Stimulated activated CD4-positive, alpha-beta T cell treated with anti-CD3 and anti-CD28 coated beads, Interleukin-15, amount 100 ng/mL, for 1 hour (primary cell): Measurements from ENCODE around the gene MGLL.

Experiments
- DNase-seq, 2 donors: peaks; one replicate each; pipeline ENCODE4 v3.0.0-alpha.2; 2020; ENCODE audit warnings: low read depth in 1 of 2, low spot score in 1 of 2

Gene MGLL

GRCh38 chr3:127835993-127836882 lies 13.9 kb upstream of the MGLL start:
- DNase-seq: no peak

GRCh38 chr3:127834771-127835170 lies 12.5 kb upstream of the MGLL start:
- no peak for DNase-seq

GRCh38 chr3:127833281-127834032 lies 11.1 kb upstream of the MGLL start:
- DNase-seq: no peak

GRCh38 chr3:127831723-127832172 lies 9.4 kb upstream of the MGLL start:
- DNase-seq: no peak

DNA sequence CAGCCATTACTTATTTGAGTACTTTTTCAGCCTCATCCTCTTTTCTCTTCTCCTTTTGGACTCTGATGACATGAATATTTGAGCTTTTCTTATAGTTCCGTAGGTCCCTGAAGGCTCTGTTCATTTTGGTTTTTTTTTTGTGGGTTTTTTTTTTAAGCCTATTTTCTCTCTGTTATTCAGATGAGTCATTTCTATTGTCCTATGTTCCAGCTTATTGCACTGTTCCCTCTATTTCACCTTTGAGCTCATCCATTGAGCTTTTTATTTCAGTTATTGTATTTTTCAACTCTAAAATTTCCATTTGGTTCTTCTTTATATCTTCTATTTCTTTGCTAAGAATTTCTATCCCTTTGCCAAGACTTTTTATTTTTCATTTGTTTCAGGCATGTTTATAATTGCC lies 7.2 kb upstream of the MGLL start:
- DNase-seq: no peak

- no peak for DNase-seq
Observed at GRCh38 chr3:127827808-127828207, 5.5 kb upstream of the MGLL start.

DNA sequence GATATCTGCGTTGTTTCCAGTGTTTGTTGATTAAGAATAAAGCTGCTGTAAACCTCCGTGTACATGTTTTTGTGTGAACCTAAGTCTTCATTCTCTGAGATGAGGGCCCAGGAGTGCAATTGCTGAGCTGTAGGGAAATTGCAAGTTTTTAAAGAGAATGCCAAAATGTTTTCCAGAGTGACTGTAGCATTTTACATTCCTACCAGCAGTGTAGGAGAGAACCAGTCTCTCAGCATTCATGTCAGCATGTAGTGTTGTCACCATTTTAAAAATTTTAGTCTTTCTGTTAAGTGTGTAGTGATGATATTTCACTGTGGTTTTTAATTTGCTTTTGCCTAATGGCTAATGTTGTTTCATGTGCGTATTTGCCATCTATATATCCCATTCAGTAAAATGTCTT lies 3.4 kb upstream of the MGLL start:
- no peak for DNase-seq

DNA sequence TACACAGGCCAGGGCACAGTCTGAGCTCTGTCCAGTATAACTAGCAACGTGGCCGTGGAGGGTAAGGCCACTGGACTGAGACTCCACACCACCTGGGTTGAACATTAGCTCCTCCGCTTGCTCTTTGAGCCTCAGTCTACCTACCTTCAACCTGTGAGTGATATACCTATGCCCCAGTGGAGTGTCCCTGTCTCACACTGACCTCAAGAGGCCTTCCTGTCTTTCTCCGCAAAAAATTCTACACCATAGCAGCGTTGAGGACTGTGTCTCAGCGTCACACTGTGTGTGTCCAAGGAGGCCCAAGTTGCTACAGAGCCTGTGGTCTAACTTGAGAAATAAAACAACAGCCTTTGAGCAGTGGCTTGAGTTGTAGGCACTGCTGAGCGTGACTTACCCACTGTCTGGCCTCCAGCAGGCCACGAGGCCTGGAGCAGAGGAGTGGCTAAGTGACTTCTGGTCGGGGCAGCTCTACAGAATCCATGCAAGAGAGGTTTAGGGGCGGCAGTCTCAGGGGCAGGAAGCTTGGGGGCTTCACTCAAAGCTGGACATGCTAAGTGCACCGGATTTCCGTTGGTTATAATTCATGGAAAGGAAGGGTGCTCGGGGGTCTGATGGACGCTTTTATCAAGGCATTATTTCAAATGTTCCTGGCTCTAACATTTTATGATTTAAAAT lies 2.0 kb upstream of the MGLL start:
- DNase-seq: no peak

DNA sequence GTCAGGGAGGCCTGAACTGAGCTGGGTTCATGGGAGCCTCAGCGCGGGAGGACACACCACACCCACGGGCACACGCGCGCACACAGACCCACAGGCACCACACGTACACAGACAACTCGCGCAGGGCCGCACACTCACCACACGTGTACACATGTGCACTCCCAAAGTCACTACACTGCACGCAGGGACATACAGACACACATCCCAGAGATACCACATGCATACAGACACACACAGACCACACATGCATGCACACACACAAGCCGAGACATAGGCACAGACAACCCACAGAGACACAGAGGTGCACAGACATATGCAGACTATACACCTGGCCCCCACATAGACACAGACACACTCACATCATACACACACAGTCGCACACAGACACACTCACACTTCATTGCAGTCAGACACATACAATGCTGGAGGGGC lies 1.1 kb upstream of the MGLL start:
- DNase-seq: no peak

DNA sequence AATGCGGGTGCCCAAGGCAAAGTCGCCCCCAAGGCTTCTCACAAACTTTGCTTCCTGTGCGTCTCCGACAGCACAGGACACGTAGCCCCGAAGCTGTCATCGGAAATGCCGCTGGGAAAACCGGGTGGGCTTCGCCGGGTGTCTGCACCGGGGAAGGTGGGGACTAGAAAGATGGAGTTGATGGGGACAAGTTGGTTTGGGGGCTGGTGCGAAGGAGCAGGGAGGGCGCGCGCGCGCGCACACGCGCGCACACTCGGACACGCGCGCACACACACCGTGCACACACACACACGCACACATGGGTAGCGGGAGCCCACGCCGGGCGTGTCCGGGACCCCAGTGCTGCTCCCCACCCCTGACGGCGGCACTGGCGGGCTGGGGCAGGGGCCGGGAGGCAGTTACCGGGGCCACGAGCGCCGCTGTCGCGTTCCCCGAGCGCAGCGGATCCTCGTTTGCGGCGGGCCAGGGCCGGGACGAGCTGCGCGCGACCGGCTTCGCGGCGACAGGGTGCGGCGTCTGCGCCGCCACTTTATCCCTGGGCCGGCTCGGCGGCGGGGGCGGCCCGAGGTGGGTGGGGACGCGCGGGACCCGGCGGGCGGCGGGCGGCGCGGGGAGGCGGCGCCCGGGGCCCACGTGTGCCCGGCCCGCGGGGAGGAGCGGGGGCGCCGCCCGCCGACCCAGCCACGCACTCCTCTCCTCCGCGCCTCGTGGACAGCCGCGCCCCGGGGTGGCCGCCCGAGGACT lies 539 bp upstream of the MGLL start:
- DNase-seq: no peak

DNA sequence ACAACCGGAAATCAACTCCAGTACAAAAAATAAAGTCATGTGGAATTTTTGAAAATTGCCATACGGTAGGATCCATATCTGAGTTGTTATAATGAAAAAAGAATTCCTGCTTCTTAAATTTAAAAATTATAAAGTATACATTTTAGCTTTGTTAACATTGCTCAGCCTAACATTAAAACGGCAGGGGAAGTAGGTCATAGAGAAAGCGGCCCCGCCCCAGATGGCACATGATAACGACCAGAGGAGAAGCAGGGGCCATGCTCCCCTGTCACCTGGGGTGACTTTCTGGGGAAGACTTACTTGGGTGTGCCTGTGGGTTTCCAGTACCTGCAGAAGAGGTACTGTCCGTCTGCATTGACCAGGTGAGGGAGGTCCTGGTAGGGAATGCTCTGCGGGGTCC lies 921 bp downstream of the MGLL start:
- DNase-seq: no peak

GRCh38 chr3:127820826-127821313 lies 1.4 kb downstream of the MGLL start:
- DNase-seq: no peak

DNA sequence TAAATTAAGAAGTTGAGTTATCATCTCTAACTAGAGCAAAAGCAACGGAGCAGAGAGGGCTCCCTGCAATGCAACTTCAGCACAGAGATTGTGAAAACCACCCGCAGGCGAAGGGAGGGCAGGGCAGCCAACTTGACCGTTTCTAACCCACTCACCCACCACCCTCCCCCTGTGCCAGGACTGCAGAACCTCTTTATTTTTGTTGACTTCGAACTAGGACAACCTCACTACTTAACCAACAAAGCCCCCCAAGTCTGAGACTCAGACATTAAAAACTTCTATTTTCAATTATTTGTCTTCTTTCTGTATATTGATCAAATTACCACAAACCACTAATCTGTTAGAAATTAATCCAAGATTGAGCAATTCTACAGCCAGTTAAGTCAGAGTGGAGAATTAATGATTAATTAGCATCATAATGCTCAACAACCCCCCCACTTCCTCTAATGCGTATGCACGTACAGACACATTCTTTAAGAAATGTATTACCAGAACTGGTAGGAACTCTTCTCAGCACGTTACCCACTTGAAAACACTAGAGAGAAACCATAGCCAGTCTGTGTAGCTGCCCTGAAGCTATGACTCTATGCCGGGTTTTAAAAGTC lies 2.0 kb downstream of the MGLL start:
- no peak for DNase-seq

DNA sequence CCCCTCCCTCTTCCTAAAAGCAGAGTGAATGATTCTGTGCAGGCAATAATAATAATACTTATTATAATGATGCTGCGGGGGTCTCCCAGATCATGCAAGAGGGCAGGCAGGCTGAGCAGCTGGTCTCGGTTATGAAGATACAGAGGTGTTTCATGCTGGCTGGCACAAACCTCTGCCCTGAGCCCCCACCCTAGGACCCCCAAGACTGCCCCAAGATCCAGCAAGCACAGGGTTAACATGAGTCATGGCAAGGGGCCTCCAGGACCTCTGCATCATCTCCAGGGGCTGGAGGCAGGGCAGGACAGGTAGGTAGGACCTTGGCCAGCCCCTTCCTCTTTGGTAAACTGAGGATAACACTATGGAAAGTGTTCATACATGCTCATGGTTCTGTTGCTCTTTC lies 2.7 kb downstream of the MGLL start:
- no peak for DNase-seq

- DNase-seq: no peak
Observed at GRCh38 chr3:127819086-127819485, 3.2 kb downstream of the MGLL start.

DNA sequence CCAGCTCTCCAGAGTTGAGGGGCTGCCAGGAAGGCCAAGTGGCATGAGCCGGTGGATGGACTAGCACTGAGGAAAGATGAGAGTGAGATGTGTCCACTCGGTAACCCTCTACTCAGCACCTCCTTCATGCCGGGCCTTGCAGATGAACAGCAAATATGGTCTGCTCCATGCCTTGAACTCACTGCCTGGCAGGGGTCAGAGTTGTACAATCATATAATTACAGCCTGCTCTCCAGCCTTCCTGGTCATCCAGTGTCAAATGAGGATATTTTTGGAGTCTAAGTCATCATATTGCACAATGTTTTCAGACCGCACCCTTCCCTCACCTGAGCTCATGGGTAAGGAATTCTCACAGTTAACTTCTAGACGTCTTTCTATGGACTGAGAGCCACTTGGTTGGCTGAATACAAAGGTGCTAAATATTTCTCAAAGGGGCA lies 4.9 kb downstream of the MGLL start:
- no peak for DNase-seq

DNA sequence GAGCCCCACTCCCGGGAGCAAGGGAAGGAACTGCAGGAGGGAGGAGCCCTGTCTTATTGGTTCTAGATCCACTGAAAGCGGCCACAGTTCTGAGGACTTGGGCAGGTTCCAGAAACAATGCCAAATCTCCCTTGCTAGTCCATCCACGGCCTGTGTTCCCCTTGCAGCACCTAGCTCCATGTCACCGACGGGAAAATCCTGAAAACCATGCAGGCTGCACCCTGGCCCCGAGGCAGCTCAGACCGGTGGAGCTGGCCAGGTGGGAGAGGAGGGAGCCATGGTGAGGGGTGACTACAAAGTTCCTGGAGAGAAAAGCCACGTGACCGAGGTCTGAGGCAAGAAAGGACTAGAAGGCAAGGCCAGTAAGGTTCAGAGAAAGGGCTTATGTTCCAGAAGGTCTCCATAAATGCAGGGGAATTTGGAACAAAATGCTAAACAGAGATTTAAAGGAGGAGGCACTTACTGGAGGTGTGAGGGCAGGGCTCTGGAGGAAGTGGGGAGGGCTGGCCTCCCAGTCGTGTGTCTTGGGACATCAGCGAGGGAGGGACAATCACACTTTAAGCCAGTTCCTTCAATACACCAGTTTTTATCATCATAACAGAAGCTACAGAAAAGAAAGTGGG lies 5.4 kb downstream of the MGLL start:
- DNase-seq: no peak

- no peak for DNase-seq
Observed at GRCh38 chr3:127815641-127816605, 6.4 kb downstream of the MGLL start.

- no peak for DNase-seq
Observed at GRCh38 chr3:127815001-127815400, 7.3 kb downstream of the MGLL start.
